Parietal lobe (tissue), 2 donors: ENCODE data around the gene CHST10. TPM values are rescaled to one million over a fixed set of nuclear protein-coding genes. Genes with fewer than 3 reads are reported as not detected.

ENCODE experiments used
- small RNA-seq: library from RNA; depleted of rRNA; stranded (forward); fragments of <200 nt; gene quantifications from one replicate; pipeline ENCODE3, GENCODE V24; 2014; ENCODE audit warnings: low replicate concordance
- total RNA-seq: library from RNA; depleted of rRNA; stranded (reverse); fragments of >200 nt; gene quantifications from one replicate; pipeline ENCODE4 v1.2.3, GENCODE V29; 2014

CHST10 gene
- total RNA-seq: 89.2 TPM

GRCh38 chr2:100416935-100417710 is at the start of gene CHST10:
TSS of gene CHST10 (minus strand) at chr2:100417668. CDS start at chr2:100406675, 10,993 bp downstream.

Small RNA genes within 50 kb of the gene (small RNA-seq; reads per million reads assigned to genes)
- gene AC012493.2: not detected
- gene AC012493.3: not detected

Other genes starting within 250 kb of the CHST10 start
- 87.6 TPM for gene LONRF2, start 95.2 kb downstream of the CHST10 start, total RNA-seq
- gene NMS, start 52.8 kb upstream of the CHST10 start, total RNA-seq: not detected
- gene PDCL3, start 145.3 kb upstream of the CHST10 start, total RNA-seq: 10.6 TPM